GM13976 (cell line): Measurements from ENCODE around the gene BAG1.

Experiments
- DNase-seq: peaks from one replicate; pipeline ENCODE4 v3.0.0; 2012; ENCODE audit warnings: low spot score
- in situ Hi-C: fragments of 300-500 bp; cut with MboI; formaldehyde crosslinking; loops from one replicate; pipeline ENCODE4 v1.12.0; 2022; ENCODE audit warnings: low sequenced_read_pairs, mixed read lengths, inconsistent platforms; ENCODE audit not compliant: unreplicated experiment
- TF ChIP-seq, protein P1 (sequence below): IDR thresholded peaks from 2 replicates; pipeline ENCODE4 v1.5.1; 2012; ENCODE audit warnings: borderline replicate concordance, mild to moderate bottlenecking; ENCODE audit not compliant: insufficient read depth; ENCODE audit errors: extremely low read depth, missing control alignments, control extremely low read depth

Gene BAG1

DNA sequence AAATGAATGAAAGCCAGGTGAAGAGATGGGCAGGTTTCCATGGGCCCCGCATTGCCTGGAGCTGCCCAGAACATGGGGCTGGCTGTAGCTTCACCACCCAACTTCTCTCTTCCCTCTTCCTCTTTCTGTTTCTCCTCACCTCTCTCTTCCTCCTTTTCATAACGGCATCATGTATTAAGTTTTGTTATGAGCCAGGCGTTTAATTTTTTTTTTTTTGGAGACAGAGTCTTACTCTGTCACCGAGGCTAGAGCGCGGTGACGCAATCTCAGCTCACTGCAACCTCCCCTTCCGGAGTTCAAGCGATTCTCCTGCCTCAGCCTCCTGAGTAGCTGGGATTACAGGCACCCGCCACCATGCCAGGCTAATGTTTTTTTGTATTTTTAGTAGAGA lies 37.5 kb downstream of the BAG1 start:
- in situ Hi-C loops: no loop called here
- no peak for DNase-seq
- TF ChIP-seq, protein P1, sequence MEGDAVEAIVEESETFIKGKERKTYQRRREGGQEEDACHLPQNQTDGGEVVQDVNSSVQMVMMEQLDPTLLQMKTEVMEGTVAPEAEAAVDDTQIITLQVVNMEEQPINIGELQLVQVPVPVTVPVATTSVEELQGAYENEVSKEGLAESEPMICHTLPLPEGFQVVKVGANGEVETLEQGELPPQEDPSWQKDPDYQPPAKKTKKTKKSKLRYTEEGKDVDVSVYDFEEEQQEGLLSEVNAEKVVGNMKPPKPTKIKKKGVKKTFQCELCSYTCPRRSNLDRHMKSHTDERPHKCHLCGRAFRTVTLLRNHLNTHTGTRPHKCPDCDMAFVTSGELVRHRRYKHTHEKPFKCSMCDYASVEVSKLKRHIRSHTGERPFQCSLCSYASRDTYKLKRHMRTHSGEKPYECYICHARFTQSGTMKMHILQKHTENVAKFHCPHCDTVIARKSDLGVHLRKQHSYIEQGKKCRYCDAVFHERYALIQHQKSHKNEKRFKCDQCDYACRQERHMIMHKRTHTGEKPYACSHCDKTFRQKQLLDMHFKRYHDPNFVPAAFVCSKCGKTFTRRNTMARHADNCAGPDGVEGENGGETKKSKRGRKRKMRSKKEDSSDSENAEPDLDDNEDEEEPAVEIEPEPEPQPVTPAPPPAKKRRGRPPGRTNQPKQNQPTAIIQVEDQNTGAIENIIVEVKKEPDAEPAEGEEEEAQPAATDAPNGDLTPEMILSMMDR: no peak

DNA sequence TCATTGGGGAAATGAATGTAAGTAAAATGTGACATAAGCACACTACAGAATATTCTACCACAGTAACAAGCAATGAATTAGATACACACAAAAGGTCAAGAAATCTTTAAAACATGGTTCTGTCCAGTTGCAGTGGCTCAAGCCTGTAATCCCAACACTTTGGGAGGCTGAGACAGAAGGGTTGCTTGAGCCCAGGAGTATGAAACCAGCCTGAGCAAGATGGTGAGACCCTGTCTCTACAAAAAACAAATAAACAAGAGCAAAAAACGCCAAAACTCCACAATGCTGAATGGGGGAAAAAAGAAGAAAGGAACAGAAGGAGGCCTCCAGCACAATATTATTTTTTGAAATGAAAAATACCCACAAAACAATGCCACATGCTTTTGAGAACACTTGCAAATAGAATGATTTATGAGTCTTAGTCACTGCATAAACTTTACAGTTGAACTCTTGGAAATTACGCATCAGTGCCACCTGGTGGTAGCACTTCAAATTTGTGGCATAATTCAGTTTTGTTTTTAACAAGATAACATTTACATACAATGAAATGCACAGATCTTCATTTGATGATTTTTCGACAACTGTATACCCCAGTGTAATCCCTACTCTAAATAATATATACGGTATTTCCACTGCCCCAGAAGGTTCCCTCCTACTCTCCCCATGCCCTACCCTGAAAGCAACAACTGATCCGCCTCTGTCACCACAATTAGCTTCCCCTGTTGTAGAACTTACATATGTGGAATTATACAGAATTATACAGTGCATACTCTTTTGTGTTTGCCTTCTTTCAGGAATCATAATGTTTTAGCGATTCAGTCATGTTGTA lies 39.0 kb downstream of the BAG1 start:
- in situ Hi-C loops: no loop called here
- TF ChIP-seq, protein P1: peak; percentile 57
- peak; percentile 55 for DNase-seq

DNA sequence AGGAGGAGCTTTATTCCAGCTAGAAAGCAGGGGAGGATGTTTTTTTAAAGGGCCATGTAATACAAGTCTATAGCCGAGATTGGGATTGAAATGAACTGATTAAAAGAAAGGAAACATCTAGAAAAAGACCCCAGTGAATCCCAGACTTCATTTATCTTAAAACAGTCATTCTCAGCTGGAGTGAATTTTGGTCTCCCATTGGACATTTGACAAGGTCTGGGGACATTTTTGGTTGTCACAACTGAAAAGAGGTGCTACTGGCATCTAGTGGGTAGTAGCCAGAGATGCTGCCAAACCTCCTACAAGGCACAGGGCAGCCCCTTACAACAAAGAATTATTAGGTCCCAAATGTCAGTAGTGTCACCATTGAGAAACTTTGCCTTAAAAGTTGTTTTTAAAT lies 40.8 kb downstream of the BAG1 start:
- DNase-seq: no peak
- in situ Hi-C loops: loop anchor here (5.0 kb wide), 1 partner anchor 141 kb away; no protein-coding TSS in a partner anchor
- TF ChIP-seq, protein P1: no peak

DNA sequence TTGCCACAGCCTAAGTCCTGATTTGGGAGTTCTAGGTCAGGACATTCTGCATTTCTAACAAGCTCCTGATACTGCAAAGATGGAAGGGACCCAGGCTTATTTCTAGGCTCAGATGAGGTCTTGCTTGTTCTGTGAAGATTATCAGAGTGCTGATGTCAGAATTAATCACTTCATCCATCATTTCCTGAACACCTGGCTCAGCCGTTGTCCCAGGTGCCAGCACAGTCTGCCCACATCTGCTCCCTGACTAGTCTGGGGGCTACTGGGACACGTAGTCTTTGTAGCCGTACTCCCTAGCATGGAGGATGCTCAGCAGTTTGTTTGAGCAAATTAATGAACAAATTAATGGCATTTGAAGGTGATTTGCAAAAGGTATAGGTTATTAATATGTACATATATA lies 42.5 kb downstream of the BAG1 start:
- in situ Hi-C loops: loop anchor here (5.0 kb wide), 1 partner anchor 140 kb away; no protein-coding TSS in a partner anchor
- TF ChIP-seq, protein P1: no peak
- no peak for DNase-seq

DNA sequence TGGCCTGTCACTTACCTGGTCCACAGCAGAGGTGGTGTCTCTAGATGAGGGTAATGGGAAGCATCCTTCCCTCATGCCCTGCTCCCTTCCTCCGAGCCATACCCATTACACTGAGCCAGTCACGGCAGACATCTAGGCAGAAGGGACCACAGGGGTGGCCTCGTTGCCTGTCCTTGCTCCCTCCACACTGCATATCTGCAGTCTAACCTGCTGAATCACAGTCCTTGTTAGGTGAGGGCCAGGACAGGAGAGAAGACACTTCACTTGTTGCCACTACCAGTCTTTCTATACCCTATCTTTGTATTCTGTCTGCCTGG lies 43.0 kb downstream of the BAG1 start:
- no peak for DNase-seq
- in situ Hi-C loops: loop anchor here (5.0 kb wide), 1 partner anchor 139 kb away; no protein-coding TSS in a partner anchor
- TF ChIP-seq, protein P1: no peak

DNA sequence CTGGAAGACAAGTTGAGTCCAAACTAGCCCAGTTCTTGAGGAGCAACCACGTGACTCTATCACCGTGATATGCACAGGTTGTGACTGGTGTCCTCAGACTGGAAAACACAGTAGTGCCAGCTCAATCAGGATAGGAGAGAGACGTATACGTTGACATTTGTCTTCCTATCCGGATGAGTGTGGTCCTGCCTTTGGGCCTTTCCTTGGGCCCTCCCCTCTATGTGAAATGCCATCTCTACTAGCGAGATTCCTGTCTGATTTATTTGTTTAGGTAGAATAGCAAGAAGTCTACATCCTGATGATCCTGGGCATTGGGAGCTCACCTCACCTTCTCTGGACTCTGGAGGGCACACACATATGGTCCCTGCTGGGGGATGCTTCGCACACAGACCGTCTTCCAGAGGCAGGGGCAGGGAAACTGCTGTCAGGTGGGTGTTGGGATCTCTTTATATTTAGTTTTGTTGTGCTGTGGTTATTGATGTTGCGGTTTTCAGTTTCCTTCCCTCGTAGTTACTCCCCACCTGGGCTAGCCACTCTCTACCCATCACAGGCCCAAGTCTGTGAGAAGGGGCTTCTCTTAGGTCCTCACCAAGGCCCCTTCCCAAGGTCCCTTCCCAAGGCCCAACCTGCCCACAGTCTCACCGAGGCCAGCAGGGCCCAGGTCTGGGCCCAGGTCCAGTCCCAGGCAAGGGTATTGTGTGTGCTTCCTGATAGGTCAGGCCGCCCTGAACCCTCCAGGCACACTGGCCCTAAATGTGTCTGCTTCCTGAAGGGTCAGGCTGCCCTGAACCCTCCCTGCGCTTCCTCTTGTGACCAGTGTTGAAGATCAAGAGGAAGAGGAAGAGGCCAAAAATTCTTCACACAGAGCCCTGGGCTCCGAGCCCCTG lies 43.6 kb downstream of the BAG1 start:
- TF ChIP-seq, protein P1: no peak
- in situ Hi-C loops: loop anchor here (5.0 kb wide), 1 partner anchor 139 kb away; no protein-coding TSS in a partner anchor
- no peak for DNase-seq
